ENCODE measurements around the gene AIFM2. TPM values are rescaled to one million over a fixed set of nuclear protein-coding genes. Genes with fewer than 3 reads are reported as not detected.

Gene AIFM2
- total RNA-seq, 4 donors from 2014 or later: 13.3 to 34.2 (median 19.4) TPM

GRCh38 chr10:70122742-70123141 lies 9.9 kb downstream of the AIFM2 start:
- WGBS, 2 donors: 92 to 95% methylated on average over 5 of the region's 5 CpGs

DNA sequence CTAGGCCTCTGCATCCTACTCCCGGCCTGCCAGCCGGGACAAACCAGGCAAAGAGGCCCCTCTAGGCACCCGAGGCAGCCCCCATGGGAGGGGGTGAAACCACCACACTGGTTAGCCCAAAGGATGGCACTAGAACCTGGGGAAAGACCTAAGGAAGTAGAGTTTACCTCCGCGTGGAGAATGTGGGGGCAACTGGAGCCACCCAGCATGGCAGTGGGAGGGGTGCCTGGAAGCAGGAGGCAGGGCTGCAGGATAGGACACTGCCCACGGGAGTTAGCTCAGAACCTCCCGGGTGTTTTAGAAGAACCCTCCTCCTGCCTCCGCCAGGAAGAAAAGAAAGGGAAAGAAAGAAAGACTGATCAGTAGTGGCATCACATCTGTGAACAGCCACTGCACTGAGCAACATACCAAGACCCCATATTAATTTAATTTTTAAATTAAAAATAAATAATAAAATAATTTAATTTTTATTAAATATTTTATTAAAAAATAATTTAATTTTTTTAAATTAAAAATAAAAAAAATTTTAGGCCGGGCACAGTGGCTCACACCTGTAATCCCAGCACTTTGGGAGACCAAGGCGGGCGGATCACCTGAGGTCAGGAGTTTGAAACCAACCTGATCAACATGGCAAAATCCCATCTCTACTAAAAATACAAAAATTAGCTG lies 11.2 kb downstream of the AIFM2 start:
- WGBS, 2 donors: 90 to 94% methylated on average over 11 of the region's 11 CpGs
- H3K36me3 ChIP-seq: peaks cover 0 to 57% (median 0%) of the 10 kb centered on the region in 3 donors
- no peak overlapping the region for H3K27ac ChIP-seq
- no peaks in the 10 kb centered on the region for H3K4me1 ChIP-seq
- no peaks in the 10 kb centered on the region for H3K9me3 ChIP-seq
- no peak for TF ChIP-seq CTCF (IDR thresholded peaks at IDR 0.05)
- TF ChIP-seq POLR2A (IDR thresholded peaks at IDR 0.05): no peak
- TF ChIP-seq EP300 (IDR thresholded peaks at IDR 0.05): no peak
- H3K4me3 ChIP-seq: no peak overlapping the region
- DNase-seq (ENCODE audit: low spot score in 2 of 2): no peak
- no peaks in the 10 kb centered on the region for H3K27me3 ChIP-seq

More at GRCh38 chr10:70122742-70123141, 9.9 kb downstream of the AIFM2 start:
- Histone ChIP-seq H3K27me3 (no peaks in the 10 kb centered on the region), H3K4me3 (no peak overlapping the region), H3K4me1 (no peaks in the 10 kb centered on the region), H3K27ac (no peak overlapping the region), H3K36me3 (peaks cover 0 to 47% (median 0%) of the 10 kb centered on the region in 3 donors), H3K9me3 (no peaks in the 10 kb centered on the region)
- no peak for DNase-seq (ENCODE audit: low spot score in 2 of 2)
- TF ChIP-seq EP300 (IDR thresholded peaks at IDR 0.05): no peak
- no peak for TF ChIP-seq CTCF (IDR thresholded peaks at IDR 0.05)
- no peak for TF ChIP-seq POLR2A (IDR thresholded peaks at IDR 0.05)

GRCh38 chr10:70120417-70120816 lies 12.2 kb downstream of the AIFM2 start:
- no peak for TF ChIP-seq CTCF (IDR thresholded peaks at IDR 0.05)
- no peak for TF ChIP-seq EP300 (IDR thresholded peaks at IDR 0.05)
- no peak for TF ChIP-seq POLR2A (IDR thresholded peaks at IDR 0.05)
- Histone ChIP-seq H3K27ac (no peak overlapping the region), H3K4me3 (no peak overlapping the region), H3K9me3 (no peaks in the 10 kb centered on the region), H3K36me3 (peaks cover 0 to 58% (median 0%) of the 10 kb centered on the region in 3 donors), H3K27me3 (no peaks in the 10 kb centered on the region), H3K4me1 (no peaks in the 10 kb centered on the region)
- no peak for DNase-seq (ENCODE audit: low spot score in 2 of 2)
- 93 to 94% methylated on average over 6 of the region's 6 CpGs for WGBS, 2 donors

GRCh38 chr10:70119623-70120022 lies 13.0 kb downstream of the AIFM2 start:
- DNase-seq (ENCODE audit: low spot score in 2 of 2): no peak
- H3K4me3 ChIP-seq: no peak overlapping the region
- no peak for TF ChIP-seq CTCF (IDR thresholded peaks at IDR 0.05)
- no peak overlapping the region for H3K27ac ChIP-seq
- no peaks in the 10 kb centered on the region for H3K27me3 ChIP-seq
- H3K36me3 ChIP-seq: peaks cover 0 to 63% (median 0%) of the 10 kb centered on the region in 3 donors
- no peaks in the 10 kb centered on the region for H3K9me3 ChIP-seq
- no peaks in the 10 kb centered on the region for H3K4me1 ChIP-seq
- WGBS, 2 donors: 82 to 89% methylated on average over 8 of the region's 8 CpGs

DNA sequence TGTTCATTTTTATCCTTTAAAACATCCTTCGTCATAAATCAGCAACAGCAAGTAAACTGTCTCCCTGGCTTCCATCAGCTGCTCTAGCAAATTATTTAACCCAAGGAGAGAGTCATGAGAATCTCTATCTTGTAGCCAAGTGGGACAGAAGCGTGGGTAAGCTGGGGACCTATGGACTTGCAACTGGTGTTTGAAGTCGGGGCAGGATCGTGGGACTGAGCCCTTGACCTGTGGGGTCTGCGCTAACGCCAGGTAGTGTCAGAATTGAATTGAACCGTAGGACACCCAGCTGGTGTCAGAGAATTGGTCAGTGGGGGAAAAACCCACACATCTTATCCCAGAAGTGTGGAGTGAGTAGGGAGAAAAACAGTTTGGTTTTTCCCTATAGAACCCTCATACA lies 13.4 kb downstream of the AIFM2 start:
- Histone ChIP-seq H3K27me3 (no peaks in the 10 kb centered on the region), H3K36me3 (peaks cover 0 to 68% (median 0%) of the 10 kb centered on the region in 3 donors), H3K9me3 (no peaks in the 10 kb centered on the region), H3K27ac (no peak overlapping the region), H3K4me3 (no peak overlapping the region), H3K4me1 (no peaks in the 10 kb centered on the region)
- DNase-seq (ENCODE audit: low spot score in 2 of 2): no peak
- no peak for TF ChIP-seq POLR2A (IDR thresholded peaks at IDR 0.05)
- TF ChIP-seq EP300 (IDR thresholded peaks at IDR 0.05): no peak
- TF ChIP-seq CTCF (IDR thresholded peaks at IDR 0.05): no peak
- WGBS, 2 donors: 92 to 93% methylated on average over 7 of the region's 7 CpGs
